ENCODE results near the gene IL16. TPM values are rescaled to one million over a fixed set of nuclear protein-coding genes. Genes with fewer than 3 reads are reported as not detected.

IL16 gene
- total and polyA plus RNA-seq, 9 of the 15 experiments (the other 6 are each of a cell fraction or from before 2014, with no cell fraction given), result 1.4 to 18.8 (median 10.6) TPM

GRCh38 chr15:81182756-81183438 is 13.8 kb upstream of the IL16 start:
- Histone ChIP-seq H2AFZ (ENCODE audit: low read depth, low read length) (no peak overlapping the region), H3K9ac (ENCODE audit: insufficient read depth in 1 of 2, low read depth in 2 of 2, low read length in 2 of 2) (no peak overlapping the region), H3K4me1 (replicated peaks in 1 of 2; ENCODE audit: control insufficient read depth in 2 of 2, insufficient read depth in 2 of 2, low read length in 2 of 2) (no peaks in the 10 kb centered on the region; a peak in 1 of 5 replicates), H3K9me1 (ENCODE audit: control insufficient read depth, insufficient read depth, low read length) (no peaks in the 10 kb centered on the region), H3K9me3 (replicated peaks; ENCODE audit: control insufficient read depth, insufficient read depth, low read depth, low read length) (no peaks in the 10 kb centered on the region), H3K79me2 (ENCODE audit: control insufficient read depth, insufficient read depth, low read length) (no peaks in the 10 kb centered on the region), H4K20me1 (replicated peaks; ENCODE audit: control insufficient read depth, insufficient read depth, low read length) (no peaks in the 10 kb centered on the region), H3K4me2 (ENCODE audit: insufficient read depth, low read length) (no peak overlapping the region), H3K4me3 (no peak overlapping the region), H3K27ac (ENCODE audit: extremely low read depth, low read depth, low read length) (no peak overlapping the region), H3K27me3 (ENCODE audit: control insufficient read depth in 2 of 2, insufficient read depth in 2 of 2, low read length in 2 of 2) (no peaks in the 10 kb centered on the region), H3K36me3 (ENCODE audit: control insufficient read depth, insufficient read depth, low read length) (no peaks in the 10 kb centered on the region)
- ATAC-seq, result 0 out of 3 replicates have a peak, but pooled peaks have one; percentile 22
- BruUV-seq (replicated peaks), result no TSS peak
- no peak for FAIRE-seq
- in situ Hi-C loops (cut with MboI) (no loop called here), intact Hi-C loops (cut with micrococcal nuclease) (no loop called here)
- TF ChIP-seq MCM2 (IDR thresholded peaks at IDR 0.05; ENCODE audit: low read depth) (no peak), PHF21A (IDR thresholded peaks at IDR 0.05; ENCODE audit: borderline replicate concordance, low read depth) (no peak), HNRNPL (IDR thresholded peaks at IDR 0.05; ENCODE audit: low read depth, low read length) (no peak), EGR1 (conservative IDR thresholded peaks at IDR 0.05) (no peak), RBM39 (optimal IDR thresholded peaks at IDR 0.05; ENCODE audit: low read depth, low read length) (no peak), FOXA1 (IDR thresholded peaks at IDR 0.05; ENCODE audit: borderline replicate concordance) (no peak)
- 40% methylated on average over 13 of the region's 13 CpGs for WGBS (ENCODE audit: insufficient coverage, low coverage, missing lambda C conversion rate)
- CTCF ChIA-PET (ENCODE audit: low intra/inter-chr PET ratio), result no interaction called here
- no peak for DNase-seq (ENCODE audit: extremely low read depth in 1 of 4, low spot score in 3 of 4)
- POLR2A ChIA-PET, result interaction anchor here (0.6 to 1.0 kb wide), 4 partner anchors 9 to 1765 kb away, joined by 3 to 7 read pairs (median 4); no protein-coding TSS in a partner anchor

DNA sequence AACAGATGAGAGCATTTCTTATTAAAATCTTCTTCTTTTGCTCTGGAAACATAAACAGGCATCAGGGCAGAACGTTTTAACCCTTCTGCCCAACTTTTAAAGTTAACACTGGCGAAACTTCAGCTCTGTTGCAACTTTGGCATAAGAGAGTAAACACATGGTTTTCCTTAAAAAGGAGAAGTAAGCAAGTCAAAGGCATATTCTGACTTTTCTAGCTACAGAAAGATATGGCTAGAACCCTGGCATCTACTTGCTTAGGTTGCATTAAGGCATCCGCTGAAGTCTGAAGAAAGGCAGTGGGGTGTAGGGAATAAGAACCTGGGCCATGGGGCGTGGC is 13.3 kb upstream of the IL16 start:
- Histone ChIP-seq H3K36me3 (ENCODE audit: control insufficient read depth, insufficient read depth, low read length) (no peaks in the 10 kb centered on the region; the same call in 2 of the 3 replicates), H4K20me1 (replicated peaks; ENCODE audit: control insufficient read depth, insufficient read depth, low read length) (no peaks in the 10 kb centered on the region; the same call in 1 of the 2 replicates), H3K4me2 (ENCODE audit: insufficient read depth, low read length) (no peak overlapping the region), H3K9me3 (replicated peaks; ENCODE audit: control insufficient read depth, insufficient read depth, low read depth, low read length) (no peaks in the 10 kb centered on the region), H3K9ac (ENCODE audit: insufficient read depth in 1 of 2, low read depth in 2 of 2, low read length in 2 of 2) (no peak overlapping the region), H2AFZ (ENCODE audit: low read depth, low read length) (no peak overlapping the region), H3K27me3 (ENCODE audit: control insufficient read depth in 2 of 2, insufficient read depth in 2 of 2, low read length in 2 of 2) (no peaks in the 10 kb centered on the region), H3K4me3 (no peak overlapping the region), H3K9me1 (ENCODE audit: control insufficient read depth, insufficient read depth, low read length) (no peaks in the 10 kb centered on the region), H3K79me2 (ENCODE audit: control insufficient read depth, insufficient read depth, low read length) (no peaks in the 10 kb centered on the region), H3K4me1 (replicated peaks in 1 of 2; ENCODE audit: control insufficient read depth in 2 of 2, insufficient read depth in 2 of 2, low read length in 2 of 2) (no peaks in the 10 kb centered on the region; a peak in 1 of 5 replicates), H3K27ac (ENCODE audit: extremely low read depth, low read depth, low read length) (no peak overlapping the region)
- DNase-seq (ENCODE audit: extremely low read depth in 1 of 4, low spot score in 3 of 4), result no peak
- no peak for ATAC-seq
- BruUV-seq (replicated peaks), result no TSS peak
- FAIRE-seq, result no peak
- ChIA-PET POLR2A (interaction anchor here (0.7 to 0.8 kb wide), 2 partner anchors 10 to 13 kb away, joined by 4 to 7 read pairs; no protein-coding TSS in a partner anchor), CTCF (ENCODE audit: low intra/inter-chr PET ratio) (no interaction called here)
- intact Hi-C loops (cut with micrococcal nuclease), result no loop called here
- WGBS (ENCODE audit: insufficient coverage, low coverage, missing lambda C conversion rate), result 62% methylated on average over 4 of the region's 4 CpGs
- in situ Hi-C loops (cut with MboI), result no loop called here
- TF ChIP-seq TFE3 (CRISPR knock-in tag; IDR thresholded peaks at IDR 0.05) (no peak), SMARCB1 (IDR thresholded peaks at IDR 0.05; ENCODE audit: insufficient read length, low read depth) (no peak), ZNF184 (CRISPR knock-in tag; IDR thresholded peaks at IDR 0.05) (no peak), TFAM (CRISPR knock-in tag; conservative IDR thresholded peaks at IDR 0.05) (no peak), ZNF449 (CRISPR knock-in tag; IDR thresholded peaks at IDR 0.05) (no peak), PHB2 (IDR thresholded peaks at IDR 0.05; ENCODE audit: low read depth) (no peak)
